ENCODE data around the gene ZNF681. TPM values are rescaled to one million over a fixed set of nuclear protein-coding genes. Genes with fewer than 3 reads are reported as not detected.

The ZNF681 gene
- total RNA-seq, 1 experiment from 2014 or later: 1.2 TPM

- intact Hi-C loops (cut with micrococcal nuclease; ENCODE audit: unreplicated experiment): no loop called here
- Histone ChIP-seq H3K4me1 (no peaks in the 10 kb centered on the region), H3K36me3 (ENCODE audit: control insufficient read depth, insufficient read depth, low read length) (no peaks in the 10 kb centered on the region), H3K27me3 (replicated peaks; ENCODE audit: control insufficient read depth, insufficient read depth, low read length) (no peaks in the 10 kb centered on the region), H3K4me3 (ENCODE audit: low read depth, low read length) (no peak overlapping the region), H3K9me3 (no peaks in the 10 kb centered on the region)
- H3K36me3 Mint-ChIP-seq (ENCODE audit: insufficient read depth, unreplicated experiment): peaks cover 4% of the 10 kb centered on the region
- no peak overlapping the region for H3K4me3 Mint-ChIP-seq (ENCODE audit: unreplicated experiment)
- TF ChIP-seq CTCF (IDR thresholded peaks at IDR 0.05; ENCODE audit: insufficient read depth in 1 of 2, low read depth in 1 of 2, low read length in 1 of 2, severe bottlenecking in 1 of 2, unreplicated experiment in 1 of 2): no peak
- BruUV-seq (replicated peaks): no TSS peak
- H3K27me3 Mint-ChIP-seq (ENCODE audit: insufficient read depth, unreplicated experiment): no peaks in the 10 kb centered on the region
- H3K9me3 Mint-ChIP-seq (ENCODE audit: unreplicated experiment): peaks cover 9% of the 10 kb centered on the region
- no peak for DNase-seq
- ChIA-PET POLR2A (no interaction called here), CTCF (no interaction called here)
- H3K4me1 Mint-ChIP-seq (ENCODE audit: low read depth, unreplicated experiment): no peaks in the 10 kb centered on the region
- no peak overlapping the region for H3K27ac Mint-ChIP-seq (ENCODE audit: unreplicated experiment)
Measured at GRCh38 chr19:23787106-23787505, 28.4 kb upstream of the ZNF681 start.

GRCh38 chr19:23785982-23786381 lies 27.3 kb upstream of the ZNF681 start:
- Mint-ChIP-seq H3K9me3 (ENCODE audit: unreplicated experiment) (peaks cover 9% of the 10 kb centered on the region), H3K27ac (ENCODE audit: unreplicated experiment) (no peak overlapping the region), H3K4me3 (ENCODE audit: unreplicated experiment) (no peak overlapping the region), H3K27me3 (ENCODE audit: insufficient read depth, unreplicated experiment) (no peaks in the 10 kb centered on the region), H3K4me1 (ENCODE audit: low read depth, unreplicated experiment) (no peaks in the 10 kb centered on the region), H3K36me3 (ENCODE audit: insufficient read depth, unreplicated experiment) (peaks cover 4% of the 10 kb centered on the region)
- POLR2A ChIA-PET: no interaction called here
- CTCF ChIA-PET: no interaction called here
- BruUV-seq (replicated peaks): no TSS peak
- H3K27me3 ChIP-seq (replicated peaks; ENCODE audit: control insufficient read depth, insufficient read depth, low read length): no peaks in the 10 kb centered on the region
- H3K9me3 ChIP-seq: no peaks in the 10 kb centered on the region
- no peak overlapping the region for H3K4me3 ChIP-seq (ENCODE audit: low read depth, low read length)
- no peak for TF ChIP-seq CTCF (IDR thresholded peaks at IDR 0.05; ENCODE audit: insufficient read depth in 1 of 2, low read depth in 1 of 2, low read length in 1 of 2, severe bottlenecking in 1 of 2, unreplicated experiment in 1 of 2)
- no peak for DNase-seq
- H3K36me3 ChIP-seq (ENCODE audit: control insufficient read depth, insufficient read depth, low read length): no peaks in the 10 kb centered on the region
- intact Hi-C loops (cut with micrococcal nuclease; ENCODE audit: unreplicated experiment): no loop called here
- no peaks in the 10 kb centered on the region for H3K4me1 ChIP-seq

GRCh38 chr19:23784274-23784673 lies 25.6 kb upstream of the ZNF681 start:
- intact Hi-C loops (cut with micrococcal nuclease; ENCODE audit: unreplicated experiment): no loop called here
- TF ChIP-seq CTCF (IDR thresholded peaks at IDR 0.05; ENCODE audit: insufficient read depth in 1 of 2, low read depth in 1 of 2, low read length in 1 of 2, severe bottlenecking in 1 of 2, unreplicated experiment in 1 of 2): no peak
- ChIA-PET POLR2A (no interaction called here), CTCF (no interaction called here)
- Mint-ChIP-seq H3K4me3 (ENCODE audit: unreplicated experiment) (no peak overlapping the region), H3K9me3 (ENCODE audit: unreplicated experiment) (peaks cover 9% of the 10 kb centered on the region), H3K27me3 (ENCODE audit: insufficient read depth, unreplicated experiment) (no peaks in the 10 kb centered on the region), H3K27ac (ENCODE audit: unreplicated experiment) (no peak overlapping the region), H3K36me3 (ENCODE audit: insufficient read depth, unreplicated experiment) (peaks cover 4% of the 10 kb centered on the region), H3K4me1 (ENCODE audit: low read depth, unreplicated experiment) (no peaks in the 10 kb centered on the region)
- no TSS peak for BruUV-seq (replicated peaks)
- Histone ChIP-seq H3K36me3 (ENCODE audit: control insufficient read depth, insufficient read depth, low read length) (no peaks in the 10 kb centered on the region), H3K27me3 (replicated peaks; ENCODE audit: control insufficient read depth, insufficient read depth, low read length) (no peaks in the 10 kb centered on the region), H3K4me3 (ENCODE audit: low read depth, low read length) (no peak overlapping the region), H3K4me1 (no peaks in the 10 kb centered on the region), H3K9me3 (no peaks in the 10 kb centered on the region)
- DNase-seq: no peak
